H9 (cell line): ENCODE data around the gene GDF15. TPM values are rescaled to one million over a fixed set of nuclear protein-coding genes. Genes with fewer than 3 reads are reported as not detected.
"Not testable (repeated sequence)": the region's sequence is repeated elsewhere in the genome, so short reads cannot be mapped to it uniquely, and the experiment has no call there.

ENCODE experiments used
- DNase-seq: peaks from one replicate; pipeline ENCODE4 v3.0.0-alpha.2; 2017
- H2AFZ ChIP-seq: one replicate; pipeline ENCODE4 v1.6.1; 2013; ENCODE audit warnings: mild to moderate bottlenecking, low read length, control low read depth, moderate library complexity
- H2AK5ac ChIP-seq: 2 replicates; pipeline ENCODE4 v1.6.1; 2013; ENCODE audit warnings: low read length, control low read depth, mixed read lengths; ENCODE audit not compliant: insufficient read length
- H2BK120ac ChIP-seq: one replicate; pipeline ENCODE4 v1.6.1; 2013; ENCODE audit warnings: low read depth, mild to moderate bottlenecking, low read length, control low read depth, inconsistent platforms; ENCODE audit not compliant: poor library complexity, severe bottlenecking
- H2BK12ac ChIP-seq: 2 replicates; pipeline ENCODE4 v1.6.1; 2013; ENCODE audit warnings: low read length, control low read depth, mixed read lengths, low read depth; ENCODE audit not compliant: insufficient read length
- H2BK15ac ChIP-seq: 2 replicates; pipeline ENCODE4 v1.6.1; 2013; ENCODE audit warnings: low read depth, low read length, control low read depth
- H2BK20ac ChIP-seq: one replicate; pipeline ENCODE4 v1.6.1; 2013; ENCODE audit warnings: low read depth, mild to moderate bottlenecking, low read length, control low read depth, inconsistent platforms; ENCODE audit not compliant: poor library complexity, severe bottlenecking
- H2BK5ac ChIP-seq: 2 replicates; pipeline ENCODE4 v1.6.1; 2013; ENCODE audit warnings: low read length, control low read depth, mixed read lengths; ENCODE audit not compliant: insufficient read length
- H3K14ac ChIP-seq: 2 replicates; pipeline ENCODE4 v1.6.1; 2013; ENCODE audit warnings: low read length, control low read depth; ENCODE audit not compliant: insufficient read depth
- H3K18ac ChIP-seq: 2 replicates; pipeline ENCODE4 v1.6.1; 2013; ENCODE audit warnings: low read depth, mild to moderate bottlenecking, mixed read lengths, low read length, control low read depth; ENCODE audit not compliant: insufficient read length
- H3K23ac ChIP-seq: 2 replicates; pipeline ENCODE4 v1.6.1; 2013; ENCODE audit warnings: low read length, control low read depth, mixed read lengths, low read depth; ENCODE audit not compliant: insufficient read length
- H3K23me2 ChIP-seq: 2 replicates; pipeline ENCODE4 v1.6.1; 2013; ENCODE audit warnings: low read depth, mild to moderate bottlenecking, mixed read lengths, low read length, control low read depth; ENCODE audit not compliant: insufficient read length, poor library complexity, severe bottlenecking
- H3K27ac ChIP-seq: 2 replicates; pipeline ENCODE4 v1.5.1; 2013; ENCODE audit warnings: low read length, control low read depth, mixed read lengths, low read depth; ENCODE audit not compliant: insufficient read length
- H3K27me3 ChIP-seq: 2 replicates; pipeline ENCODE4 v1.6.1; 2013; ENCODE audit warnings: low read length, control low read depth, inconsistent platforms; ENCODE audit not compliant: insufficient read depth
- H3K4ac ChIP-seq: 2 replicates; pipeline ENCODE4 v1.6.1; 2013; ENCODE audit warnings: low read depth, mild to moderate bottlenecking, control low read depth, inconsistent platforms, low read length, moderate library complexity
- H3K4me1 ChIP-seq: 2 replicates; pipeline ENCODE4 v1.6.1; 2013; ENCODE audit warnings: low read length, control low read depth, inconsistent platforms; ENCODE audit not compliant: insufficient read depth
- H3K4me2 ChIP-seq: 2 replicates; pipeline ENCODE4 v1.6.1; 2013; ENCODE audit warnings: low read length, control low read depth, mixed read lengths; ENCODE audit not compliant: insufficient read length, insufficient read depth
- H3K56ac ChIP-seq: 2 replicates; pipeline ENCODE4 v1.6.1; 2013; ENCODE audit warnings: low read depth, mild to moderate bottlenecking, mixed read lengths, low read length, control low read depth; ENCODE audit not compliant: insufficient read length
- H3K79me1 ChIP-seq: 2 replicates; pipeline ENCODE4 v1.6.1; 2013; ENCODE audit warnings: low read depth, mild to moderate bottlenecking, moderate library complexity, low read length, control low read depth, inconsistent platforms; ENCODE audit not compliant: insufficient read depth, poor library complexity, severe bottlenecking
- H3K79me2 ChIP-seq: 2 replicates; pipeline ENCODE4 v1.6.1; 2013; ENCODE audit warnings: low read length, control low read depth, inconsistent platforms; ENCODE audit not compliant: insufficient read depth
- H3K9ac ChIP-seq: 2 replicates; pipeline ENCODE4 v1.6.1; 2013; ENCODE audit warnings: low read length, control low read depth, mixed read lengths; ENCODE audit not compliant: insufficient read length; ENCODE audit errors: extremely low read depth
- H3K9me3 ChIP-seq: one replicate; pipeline ENCODE4 v1.6.1; 2013; ENCODE audit warnings: low read depth, low read length, inconsistent platforms; ENCODE audit not compliant: control insufficient read depth
- H3T11ph ChIP-seq: one replicate; pipeline ENCODE4 v1.6.1; 2013; ENCODE audit warnings: mild to moderate bottlenecking, low read length, control low read depth, inconsistent platforms
- H4K20me1 ChIP-seq: one replicate; pipeline ENCODE4 v1.6.1; 2013; ENCODE audit not compliant: control insufficient read depth, insufficient read length, insufficient read depth
- H4K5ac ChIP-seq: 2 replicates; pipeline ENCODE4 v1.6.1; 2013; ENCODE audit warnings: low read depth, mild to moderate bottlenecking, mixed read lengths, low read length, control low read depth; ENCODE audit not compliant: insufficient read length
- H4K8ac ChIP-seq: replicated peaks from 2 replicates; pipeline ENCODE4 v1.6.1; 2013; ENCODE audit warnings: low read length, control low read depth, mixed read lengths, low read depth; ENCODE audit not compliant: insufficient read length
- H4K91ac ChIP-seq: 2 replicates; pipeline ENCODE4 v1.6.1; 2013; ENCODE audit warnings: low read depth, mild to moderate bottlenecking, moderate library complexity, mixed read lengths, low read length, control low read depth; ENCODE audit not compliant: insufficient read length
- H3K27ac Mint-ChIP-seq, 3 experiments: 2 replicates in 2 of 3; 3 replicates in 1 of 3; pipeline ENCODE4 v1.8.0; 2020 to 2021; ENCODE audit warnings: mixed read lengths in 3 of 3, mild to moderate bottlenecking in 1 of 3, moderate library complexity in 1 of 3
- H3K27me3 Mint-ChIP-seq: 2 replicates; pipeline ENCODE4 v1.8.0; 2021; ENCODE audit warnings: low read depth, mild to moderate bottlenecking, moderate library complexity, mixed read lengths
- H3K36me3 Mint-ChIP-seq, 3 experiments: 2 replicates in 2 of 3; 3 replicates in 1 of 3; pipeline ENCODE4 v1.8.0; 2020 to 2021; ENCODE audit warnings: low read depth in 3 of 3, mixed read lengths in 3 of 3; ENCODE audit not compliant: insufficient read depth in 1 of 3
- H3K4me1 Mint-ChIP-seq, 2 experiments: 2 replicates each; pipeline ENCODE4 v1.8.0; 2020; ENCODE audit warnings: mixed read lengths in 2 of 2
- H3K4me3 Mint-ChIP-seq, 2 experiments: 2 replicates in 1 of 2; 3 replicates in 1 of 2; pipeline ENCODE4 v1.8.0; 2020 to 2021; ENCODE audit warnings: mild to moderate bottlenecking in 2 of 2, mixed read lengths in 2 of 2, moderate library complexity in 1 of 2
- H3K9me3 Mint-ChIP-seq, 2 experiments: 2 replicates in 1 of 2; 3 replicates in 1 of 2; pipeline ENCODE4 v1.8.0; 2020; ENCODE audit warnings: mild to moderate bottlenecking in 2 of 2, mixed read lengths in 2 of 2, moderate library complexity in 1 of 2
- WGBS: extraction: QIAGEN DNeasy Blood & Tissue Kit; methylation state at CpG from one replicate; pipeline ENCODE4 v1.1.7; 2013; ENCODE audit warnings: missing lambda C conversion rate, low lambda C conversion rate, mixed read lengths; ENCODE audit not compliant: insufficient read length; ENCODE audit errors: extremely low coverage; 5-methylcytosine and 5-hydroxymethylcytosine counted together
- total RNA-seq: library from RNA; stranded (reverse); gene quantifications from 2 replicates; pipeline ENCODE4 v1.2.1, GENCODE V29; 2021
- TF ChIP-seq, protein P1 (sequence below): fragments of 200-600 bp; sonication (generic); conservative IDR thresholded peaks from 3 replicates; pipeline ENCODE4 v1.8.0; 2021; ENCODE audit warnings: antibody characterized with exemption, mild to moderate bottlenecking

GDF15 gene
- total RNA-seq, 1 experiment from 2014 or later: 5.7 TPM

DNA sequence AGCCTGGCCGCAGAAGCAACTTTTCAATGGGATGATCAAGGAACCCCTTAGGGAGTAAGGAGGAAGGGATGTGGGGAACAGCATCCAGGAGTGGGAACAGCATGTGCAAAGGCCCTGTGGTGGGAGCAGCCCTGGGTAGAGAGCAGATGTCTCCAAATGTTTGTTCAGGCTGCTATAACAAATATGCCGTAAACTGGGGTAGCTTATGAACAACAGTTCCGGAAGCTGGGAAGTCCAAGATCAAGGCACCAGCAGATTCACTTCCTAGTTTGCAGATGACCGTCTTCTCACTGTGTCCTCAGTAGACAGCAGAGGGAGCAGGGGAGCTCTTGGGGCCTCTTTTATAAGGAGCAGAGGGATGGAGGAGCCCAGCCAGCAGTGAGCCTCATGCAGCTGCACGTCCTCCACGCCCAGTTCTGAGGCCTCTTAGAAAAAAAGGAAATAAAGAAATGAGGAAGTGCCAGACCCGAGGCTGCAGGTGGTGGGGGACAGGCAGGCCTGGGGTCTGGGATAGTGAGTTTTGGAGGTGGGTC lies 15.7 kb downstream of the GDF15 start:
- H3T11ph ChIP-seq: no peak overlapping the region
- H3K9me3 ChIP-seq: no peaks in the 10 kb centered on the region

DNA sequence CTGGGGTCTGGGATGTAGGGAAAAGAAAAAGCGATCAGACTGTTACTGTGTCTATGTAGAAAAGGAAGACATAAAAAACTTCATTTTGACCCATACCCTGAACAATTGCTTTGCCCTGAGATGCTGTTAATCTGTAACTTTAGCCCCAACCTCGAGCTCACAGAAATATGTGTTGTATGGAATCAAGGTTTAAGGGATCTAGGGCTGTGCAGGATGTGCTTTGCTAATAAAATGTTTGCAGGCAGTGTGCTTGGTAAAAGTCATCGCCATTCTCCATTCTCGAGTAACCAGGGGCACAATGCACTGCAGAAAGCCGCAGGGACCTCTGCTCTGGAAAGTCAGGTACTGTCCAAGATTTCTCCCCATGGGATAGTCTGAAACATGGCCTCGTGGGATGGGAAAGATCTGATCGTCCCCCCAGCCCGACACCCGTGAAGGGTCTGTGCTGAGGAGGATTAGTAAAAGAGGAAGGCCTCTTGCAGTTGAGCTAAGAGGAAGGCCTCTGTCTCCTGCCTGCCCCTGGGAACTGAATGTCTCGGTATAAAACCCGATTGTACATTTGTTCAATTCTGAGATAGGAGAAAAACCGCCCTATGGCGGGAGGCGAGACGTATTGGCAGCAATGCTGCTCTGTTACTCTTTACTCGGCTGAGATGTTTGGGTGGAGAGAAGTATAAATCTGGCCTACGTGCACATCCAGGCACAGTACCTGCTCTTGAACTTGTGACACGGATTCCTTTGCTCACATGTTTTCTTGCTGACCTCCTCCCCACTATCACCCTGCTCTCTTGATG lies 16.7 kb downstream of the GDF15 start:
- H3T11ph ChIP-seq, H4K5ac ChIP-seq, DNase-seq, H3K9me3 ChIP-seq, H3K9ac ChIP-seq, H3K23me2 ChIP-seq, H3K4me1 Mint-ChIP-seq, H3K36me3 Mint-ChIP-seq, H2AK5ac ChIP-seq, H3K4ac ChIP-seq, H3K14ac ChIP-seq, H2BK15ac ChIP-seq, H3K23ac ChIP-seq, H3K27me3 ChIP-seq, H3K79me1 ChIP-seq, H2BK20ac ChIP-seq, H4K91ac ChIP-seq, H2BK5ac ChIP-seq, H2BK12ac ChIP-seq, H3K79me2 ChIP-seq, H3K9me3 Mint-ChIP-seq, H2BK120ac ChIP-seq, H4K20me1 ChIP-seq, H3K4me3 Mint-ChIP-seq, H3K4me1 ChIP-seq, H2AFZ ChIP-seq, H3K27ac ChIP-seq, H3K56ac ChIP-seq, H3K18ac ChIP-seq, H3K4me2 ChIP-seq, H4K8ac ChIP-seq: not testable (repeated sequence)
- H3K27me3 Mint-ChIP-seq: peaks cover 14% of the 10 kb centered on the region
- no CpG with 5 or more reads among the region's 18 CpGs for WGBS
- H3K27ac Mint-ChIP-seq: 0 out of 7 replicates have a peak overlapping the region, but pooled peaks of 1 of the 3 experiments have one; percentile 17

More for the DNA sequence above, 15.7 kb downstream of the GDF15 start:
- no peak overlapping the region for H2AFZ ChIP-seq
- H3K4me1 Mint-ChIP-seq: peaks cover 6 to 16% of the 10 kb centered on the region in 2 experiments; a peak in 3 of 4 replicates
- H4K20me1 ChIP-seq: no peaks in the 10 kb centered on the region
- no peak overlapping the region for H3K56ac ChIP-seq
- H3K36me3 Mint-ChIP-seq: no peaks in the 10 kb centered on the region
- no peaks in the 10 kb centered on the region for H3K9me3 Mint-ChIP-seq
- no peak overlapping the region for H2BK12ac ChIP-seq
- H3K14ac ChIP-seq: no peak overlapping the region
- no peak overlapping the region for H4K5ac ChIP-seq
- no peak overlapping the region for H2BK20ac ChIP-seq
- no peak overlapping the region for H3K4me3 Mint-ChIP-seq
- H3K27ac Mint-ChIP-seq: peak overlapping the region in 1 of 3 experiments; percentile 22; a peak in 2 of 7 replicates
- H3K23ac ChIP-seq: no peak overlapping the region
- peaks cover 14% of the 10 kb centered on the region for H3K27me3 Mint-ChIP-seq
- H2BK5ac ChIP-seq: no peak overlapping the region
- H2BK120ac ChIP-seq: no peak overlapping the region
- H4K8ac ChIP-seq: no peak overlapping the region
- H3K9ac ChIP-seq: no peak overlapping the region
- H3K23me2 ChIP-seq: no peaks in the 10 kb centered on the region
- H3K4ac ChIP-seq: no peak overlapping the region
- H3K79me2 ChIP-seq: no peaks in the 10 kb centered on the region
- no peaks in the 10 kb centered on the region for H3K4me1 ChIP-seq
- no peak overlapping the region for H3K27ac ChIP-seq
- no peaks in the 10 kb centered on the region for H3K27me3 ChIP-seq
- TF ChIP-seq, protein P1, sequence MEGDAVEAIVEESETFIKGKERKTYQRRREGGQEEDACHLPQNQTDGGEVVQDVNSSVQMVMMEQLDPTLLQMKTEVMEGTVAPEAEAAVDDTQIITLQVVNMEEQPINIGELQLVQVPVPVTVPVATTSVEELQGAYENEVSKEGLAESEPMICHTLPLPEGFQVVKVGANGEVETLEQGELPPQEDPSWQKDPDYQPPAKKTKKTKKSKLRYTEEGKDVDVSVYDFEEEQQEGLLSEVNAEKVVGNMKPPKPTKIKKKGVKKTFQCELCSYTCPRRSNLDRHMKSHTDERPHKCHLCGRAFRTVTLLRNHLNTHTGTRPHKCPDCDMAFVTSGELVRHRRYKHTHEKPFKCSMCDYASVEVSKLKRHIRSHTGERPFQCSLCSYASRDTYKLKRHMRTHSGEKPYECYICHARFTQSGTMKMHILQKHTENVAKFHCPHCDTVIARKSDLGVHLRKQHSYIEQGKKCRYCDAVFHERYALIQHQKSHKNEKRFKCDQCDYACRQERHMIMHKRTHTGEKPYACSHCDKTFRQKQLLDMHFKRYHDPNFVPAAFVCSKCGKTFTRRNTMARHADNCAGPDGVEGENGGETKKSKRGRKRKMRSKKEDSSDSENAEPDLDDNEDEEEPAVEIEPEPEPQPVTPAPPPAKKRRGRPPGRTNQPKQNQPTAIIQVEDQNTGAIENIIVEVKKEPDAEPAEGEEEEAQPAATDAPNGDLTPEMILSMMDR: peak; percentile 60
- no peak overlapping the region for H3K18ac ChIP-seq
- H3K79me1 ChIP-seq: no peaks in the 10 kb centered on the region
- WGBS: no CpG with 5 or more reads among the region's 7 CpGs
- no peak overlapping the region for H2BK15ac ChIP-seq
- DNase-seq: no peak
- H4K91ac ChIP-seq: no peak overlapping the region
- no peak overlapping the region for H2AK5ac ChIP-seq
- no peak overlapping the region for H3K4me2 ChIP-seq
